GM21737 (cell line): ENCODE results near the gene ERC2.
"Not testable (repeated sequence)": the region's sequence is repeated elsewhere in the genome, so short reads cannot be mapped to it uniquely, and the experiment has no call there.

ENCODE experiments used
- ATAC-seq: cut with Tn5 transposase; IDR thresholded peaks from one replicate; pipeline ENCODE4 v1.9.1; 2021; ENCODE audit warnings: mild to moderate bottlenecking, moderate library complexity; ENCODE audit not compliant: unreplicated experiment

ERC2 gene

GRCh38 chr3:56089739-56090138, 378.5 kb downstream of the ERC2 start:
- no peak for ATAC-seq

GRCh38 chr3:56087451-56088053, 380.7 kb downstream of the ERC2 start:
- ATAC-seq, result no peak

- no peak for ATAC-seq
Observed at GRCh38 chr3:56086355-56086754, 381.9 kb downstream of the ERC2 start.

- ATAC-seq, result no peak
Observed at GRCh38 chr3:56081246-56081645, 387.0 kb downstream of the ERC2 start.

- ATAC-seq, result no peak
Observed at GRCh38 chr3:56076746-56077145, 391.5 kb downstream of the ERC2 start.

GRCh38 chr3:56075089-56075488, 393.2 kb downstream of the ERC2 start:
- ATAC-seq, result no peak

GRCh38 chr3:56069766-56070165, 398.5 kb downstream of the ERC2 start:
- ATAC-seq, result no peak

GRCh38 chr3:56066405-56066804, 401.9 kb downstream of the ERC2 start:
- not testable (repeated sequence) for ATAC-seq

GRCh38 chr3:56064684-56065083, 403.6 kb downstream of the ERC2 start:
- ATAC-seq, result no peak

- no peak for ATAC-seq
Observed at GRCh38 chr3:56061279-56061626, 407.0 kb downstream of the ERC2 start.

GRCh38 chr3:56060521-56061278, 407.6 kb downstream of the ERC2 start:
- no peak for ATAC-seq

- ATAC-seq, result no peak
Observed at GRCh38 chr3:56059731-56060130, 408.5 kb downstream of the ERC2 start.

GRCh38 chr3:56055951-56056350, 412.3 kb downstream of the ERC2 start:
- ATAC-seq, result no peak

- ATAC-seq, result no peak
Observed at GRCh38 chr3:56055546-56055945, 412.7 kb downstream of the ERC2 start.

GRCh38 chr3:56054844-56055243, 413.4 kb downstream of the ERC2 start:
- ATAC-seq, result no peak

GRCh38 chr3:56053727-56054126, 414.5 kb downstream of the ERC2 start:
- ATAC-seq, result no peak

GRCh38 chr3:56052188-56052587, 416.1 kb downstream of the ERC2 start:
- no peak for ATAC-seq

- ATAC-seq, result no peak
Observed at GRCh38 chr3:56051052-56051451, 417.2 kb downstream of the ERC2 start.

GRCh38 chr3:56048946-56049345, 419.3 kb downstream of the ERC2 start:
- no peak for ATAC-seq

- ATAC-seq, result no peak
Observed at GRCh38 chr3:56048331-56048730, 419.9 kb downstream of the ERC2 start.

GRCh38 chr3:56042326-56042951, 425.8 kb downstream of the ERC2 start:
- no peak for ATAC-seq

- no peak for ATAC-seq
Observed at GRCh38 chr3:56025326-56025725, 442.9 kb downstream of the ERC2 start.
